OCI-LY3 (cell line): ENCODE data around the gene BACH2.

Experiments used
- H2AFZ ChIP-seq: fragments of 200-600, 300-600 bp; shearing (Covaris generic); 2 replicates; pipeline ENCODE4 v1.6.0; 2014; ENCODE audit warnings: antibody characterized with exemption, low read depth, low read length
- H3K27ac ChIP-seq: fragments of 200-600, 300-600 bp; sonication (generic); 2 replicates; pipeline ENCODE4 v1.5.1; 2014; ENCODE audit warnings: mild to moderate bottlenecking, low read length, moderate library complexity, mixed read lengths
- H3K27me3 ChIP-seq: fragments of 200-600, 300-600 bp; sonication (generic); 2 replicates; pipeline ENCODE4 v1.6.1; 2014; ENCODE audit warnings: low read depth, low read length, mixed read lengths
- H3K36me3 ChIP-seq: fragments of 200-600, 300-600 bp; sonication (generic); replicated peaks from 2 replicates; pipeline ENCODE3; 2014; ENCODE audit warnings: low read depth, low read length, mixed read lengths
- H3K4me1 ChIP-seq: fragments of 300-600, 200-600 bp; sonication (generic); 2 replicates; pipeline ENCODE4 v1.6.1; 2014; ENCODE audit warnings: low read length, mixed read lengths
- H3K4me2 ChIP-seq: fragments of 200-600, 300-600 bp; sonication (generic); 2 replicates; pipeline ENCODE4 v1.6.1; 2014; ENCODE audit warnings: low read length, mixed read lengths
- H3K4me3 ChIP-seq: fragments of 300-600, 200-600 bp; sonication (generic); 2 replicates; pipeline ENCODE4 v1.5.1; 2014; ENCODE audit warnings: antibody characterized with exemption, mild to moderate bottlenecking, low read length, moderate library complexity
- H3K79me2 ChIP-seq: fragments of 300-600, 200-600 bp; shearing (Covaris generic); 2 replicates; pipeline ENCODE4 v1.6.1; 2014; ENCODE audit warnings: mild to moderate bottlenecking, low read length, mixed read lengths
- H3K9ac ChIP-seq: fragments of 300-600, 200-600 bp; shearing (Covaris generic); 2 replicates; pipeline ENCODE4 v1.6.0; 2014; ENCODE audit warnings: mild to moderate bottlenecking, low read length, moderate library complexity
- H3K9me3 ChIP-seq: fragments of 200-600, 300-600 bp; shearing (Covaris generic); 2 replicates; pipeline ENCODE4 v1.6.1; 2014; ENCODE audit warnings: low read length, mixed read lengths; ENCODE audit not compliant: insufficient read depth
- H4K20me1 ChIP-seq: fragments of 200-600, 300-600 bp; sonication (generic); 2 replicates; pipeline ENCODE4 v1.6.1; 2016; ENCODE audit warnings: low read length, mixed read lengths; ENCODE audit not compliant: insufficient read depth
- CTCF ChIP-seq: fragments of 200-600, 300-600 bp; sonication (generic); IDR thresholded peaks from 2 replicates; pipeline ENCODE4 v1.5.1; 2014; ENCODE audit warnings: antibody characterized with exemption, low read length, low read depth
- EZH2phosphoT487 ChIP-seq: fragments of 200-600 bp; shearing (Covaris generic); IDR thresholded peaks from 2 replicates; pipeline ENCODE4 v1.6.1; 2018; ENCODE audit warnings: antibody characterized with exemption, mixed run types, low read depth

Gene BACH2

GRCh38 chr6:90175627-90176538 is 120.8 kb downstream of the BACH2 start:
- H3K4me3 ChIP-seq = peak overlapping the region; percentile 49
- H3K9me3 ChIP-seq = no peaks in the 10 kb centered on the region
- no peak for TF ChIP-seq CTCF
- no peak for TF ChIP-seq EZH2phosphoT487
- H3K36me3 ChIP-seq = no peaks in the 10 kb centered on the region
- peaks cover 37% of the 10 kb centered on the region for H3K4me1 ChIP-seq
- no peaks in the 10 kb centered on the region for H3K79me2 ChIP-seq
- H2AFZ ChIP-seq = no peak overlapping the region
- no peak overlapping the region for H3K9ac ChIP-seq
- no peaks in the 10 kb centered on the region for H4K20me1 ChIP-seq
- H3K27me3 ChIP-seq = peaks cover 39% of the 10 kb centered on the region
- peak overlapping the region; percentile 75 for H3K4me2 ChIP-seq
- no peak overlapping the region for H3K27ac ChIP-seq

- no peaks in the 10 kb centered on the region for H4K20me1 ChIP-seq
- H3K9ac ChIP-seq = no peak overlapping the region
- peaks cover 30% of the 10 kb centered on the region for H3K4me1 ChIP-seq
- no peak overlapping the region for H2AFZ ChIP-seq
- no peaks in the 10 kb centered on the region for H3K9me3 ChIP-seq
- H3K4me2 ChIP-seq = no peak overlapping the region
- no peaks in the 10 kb centered on the region for H3K36me3 ChIP-seq
- no peak for TF ChIP-seq CTCF
- TF ChIP-seq EZH2phosphoT487 = no peak
- H3K79me2 ChIP-seq = no peaks in the 10 kb centered on the region
- H3K27ac ChIP-seq = no peak overlapping the region
- no peak overlapping the region for H3K4me3 ChIP-seq
- peaks cover 48% of the 10 kb centered on the region for H3K27me3 ChIP-seq
Observed at GRCh38 chr6:90173262-90173925, 123.2 kb downstream of the BACH2 start.

- Histone ChIP-seq H3K9me3 (no peaks in the 10 kb centered on the region), H2AFZ (no peak overlapping the region), H3K27ac (no peak overlapping the region), H3K79me2 (no peaks in the 10 kb centered on the region), H3K4me1 (peaks cover 4% of the 10 kb centered on the region), H3K27me3 (peaks cover 26% of the 10 kb centered on the region), H4K20me1 (no peaks in the 10 kb centered on the region), H3K36me3 (no peaks in the 10 kb centered on the region), H3K4me2 (no peak overlapping the region), H3K9ac (no peak overlapping the region), H3K4me3 (no peak overlapping the region)
- TF ChIP-seq EZH2phosphoT487 (no peak), CTCF (no peak)
Observed at GRCh38 chr6:90170601-90171000, 126.0 kb downstream of the BACH2 start.

GRCh38 chr6:90169374-90169773 is 127.3 kb downstream of the BACH2 start:
- Histone ChIP-seq H3K36me3 (no peaks in the 10 kb centered on the region), H2AFZ (no peak overlapping the region), H3K4me3 (no peak overlapping the region), H4K20me1 (no peaks in the 10 kb centered on the region), H3K4me2 (no peak overlapping the region), H3K27me3 (peaks cover 20% of the 10 kb centered on the region), H3K9ac (no peak overlapping the region), H3K27ac (no peak overlapping the region), H3K79me2 (no peaks in the 10 kb centered on the region), H3K4me1 (no peaks in the 10 kb centered on the region), H3K9me3 (no peaks in the 10 kb centered on the region)
- no peak for TF ChIP-seq CTCF
- TF ChIP-seq EZH2phosphoT487 = no peak
